HG03432 (cell line): ENCODE results near the gene SLC27A1.
A peak's percentile ranks its signal among the peaks of the same experiment; 100 is the strongest.

Source experiments
- ATAC-seq: cut with Tn5 transposase; IDR thresholded peaks from one replicate; pipeline ENCODE4 v1.9.1; 2021; ENCODE audit warnings: mild to moderate bottlenecking, moderate library complexity; ENCODE audit not compliant: unreplicated experiment

The SLC27A1 gene

DNA sequence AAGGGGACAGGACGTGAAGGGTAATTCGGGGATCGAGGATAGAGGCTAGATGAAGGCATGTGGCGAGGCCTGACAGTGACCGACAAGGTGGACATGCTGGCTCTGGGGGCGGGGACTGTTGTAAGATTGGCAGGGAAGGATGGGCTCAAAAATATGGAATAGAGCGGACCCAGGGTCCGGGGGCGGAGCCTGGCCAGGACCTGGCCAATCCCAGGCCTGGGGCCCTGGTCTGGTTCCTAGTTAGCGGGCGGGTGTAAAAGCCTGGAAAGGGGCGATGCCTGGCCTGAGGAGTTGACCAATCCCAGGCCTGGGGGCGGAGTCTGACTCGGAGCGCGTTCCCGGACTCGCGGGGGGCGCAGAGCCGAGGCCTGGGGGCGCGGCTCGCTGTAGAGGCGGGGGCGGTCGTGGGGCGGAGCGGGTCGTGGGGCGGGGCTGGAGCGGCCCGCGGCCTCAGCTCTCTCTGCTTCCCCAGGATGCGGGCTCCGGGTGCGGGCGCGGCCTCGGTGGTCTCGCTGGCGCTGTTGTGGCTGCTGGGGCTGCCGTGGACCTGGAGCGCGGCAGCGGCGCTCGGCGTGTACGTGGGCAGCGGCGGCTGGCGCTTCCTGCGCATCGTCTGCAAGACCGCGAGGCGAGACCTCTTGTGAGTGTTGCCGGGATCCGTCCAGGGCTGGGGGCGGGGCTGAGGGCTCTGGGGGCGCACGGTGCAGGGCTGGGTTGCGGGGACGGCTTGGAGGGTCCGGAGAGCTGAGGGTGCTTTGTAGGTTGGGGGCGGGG lies at the start of gene SLC27A1:
Gene SLC27A1 (plus strand): TSS at position 457 of the 774 bp plus-strand sequence. CDS start 17 bp downstream, at position 474.
- ATAC-seq = peak; percentile 78

DNA sequence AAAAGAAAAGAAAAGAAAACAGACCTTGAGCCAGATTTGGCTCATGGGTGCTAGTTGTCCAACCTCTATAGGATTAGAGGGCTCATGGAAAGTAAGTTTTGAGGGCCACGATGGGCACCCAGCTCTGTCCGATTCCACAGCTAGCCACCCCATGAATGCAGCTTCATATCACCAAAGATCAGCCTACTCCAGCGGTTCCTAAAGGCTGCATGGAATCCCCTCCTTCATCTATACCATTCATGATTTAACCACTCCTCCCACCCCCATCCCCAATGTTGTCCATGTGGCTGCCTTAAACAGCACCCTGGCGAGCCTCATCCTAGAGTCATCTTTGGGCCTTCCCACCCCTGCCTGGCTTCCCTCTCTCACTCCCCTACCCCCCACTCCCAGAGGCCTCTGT lies 48.4 kb upstream of the SLC27A1 start:
- no peak for ATAC-seq

DNA sequence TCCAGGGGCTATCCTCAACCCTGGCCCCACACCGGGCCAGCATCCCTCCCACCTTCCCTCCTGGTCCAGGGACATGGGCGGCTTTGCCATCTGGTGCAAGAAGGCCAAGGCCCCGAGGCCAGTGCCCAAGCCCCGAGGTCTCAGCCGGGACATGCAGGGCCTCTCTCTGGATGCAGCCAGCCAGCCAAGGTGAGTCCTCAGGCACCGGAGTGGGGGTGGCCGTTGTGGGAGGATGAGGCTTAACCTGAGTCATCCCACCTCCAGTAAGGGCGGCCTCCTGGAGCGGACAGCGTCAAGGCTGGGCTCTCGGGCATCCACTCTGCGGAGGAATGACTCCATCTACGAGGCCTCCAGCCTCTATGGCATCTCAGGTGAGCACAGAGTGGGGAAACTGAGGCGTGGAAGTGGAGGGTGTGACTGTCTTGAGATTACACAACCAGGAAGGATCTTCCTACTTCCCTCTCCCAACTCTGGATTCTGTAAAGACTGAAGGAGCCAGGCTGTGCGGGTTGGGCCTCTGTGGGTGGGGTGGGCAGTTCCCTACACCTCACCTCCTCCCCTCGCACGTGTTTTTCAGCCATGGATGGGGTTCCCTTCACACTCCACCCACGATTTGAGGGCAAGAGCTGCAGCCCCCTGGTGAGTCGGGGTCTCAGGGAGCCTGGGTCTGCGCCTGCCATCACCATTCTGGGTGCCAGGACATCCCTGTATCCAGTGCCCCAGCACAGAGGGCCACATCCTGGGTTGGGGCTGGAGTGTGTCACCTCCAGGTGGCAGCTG lies 46.7 kb upstream of the SLC27A1 start:
- ATAC-seq = no peak

DNA sequence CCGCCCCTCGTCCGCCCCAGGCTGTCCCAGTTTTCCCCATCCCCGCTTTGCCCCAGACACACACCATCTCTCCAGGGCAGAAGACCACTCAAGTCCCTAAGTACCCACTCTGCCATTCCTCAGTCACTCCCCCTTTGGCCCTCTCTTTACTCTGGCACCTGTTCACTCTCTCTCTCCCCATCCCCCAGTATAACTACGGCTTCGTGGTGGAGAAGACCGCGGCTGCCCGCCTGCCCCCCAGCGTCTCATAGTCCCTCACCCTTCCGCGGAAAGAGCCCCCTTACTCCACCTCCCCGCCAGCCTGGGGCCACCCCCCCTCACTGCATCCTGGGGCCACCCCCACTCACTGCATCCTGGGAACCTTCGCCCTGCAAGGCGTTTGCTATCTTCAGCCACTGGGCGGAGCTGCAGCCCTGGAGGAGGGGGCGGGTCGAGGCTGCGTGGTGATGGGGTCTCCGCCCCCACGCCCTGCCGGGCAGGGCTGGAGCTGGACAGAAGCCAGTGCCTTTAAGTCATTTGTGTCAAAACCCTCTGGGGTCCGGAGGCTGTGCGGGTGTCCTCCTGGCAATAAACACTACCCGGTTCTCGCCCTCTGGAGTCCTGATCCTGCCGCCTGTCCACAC lies 45.5 kb upstream of the SLC27A1 start:
- no peak for ATAC-seq

DNA sequence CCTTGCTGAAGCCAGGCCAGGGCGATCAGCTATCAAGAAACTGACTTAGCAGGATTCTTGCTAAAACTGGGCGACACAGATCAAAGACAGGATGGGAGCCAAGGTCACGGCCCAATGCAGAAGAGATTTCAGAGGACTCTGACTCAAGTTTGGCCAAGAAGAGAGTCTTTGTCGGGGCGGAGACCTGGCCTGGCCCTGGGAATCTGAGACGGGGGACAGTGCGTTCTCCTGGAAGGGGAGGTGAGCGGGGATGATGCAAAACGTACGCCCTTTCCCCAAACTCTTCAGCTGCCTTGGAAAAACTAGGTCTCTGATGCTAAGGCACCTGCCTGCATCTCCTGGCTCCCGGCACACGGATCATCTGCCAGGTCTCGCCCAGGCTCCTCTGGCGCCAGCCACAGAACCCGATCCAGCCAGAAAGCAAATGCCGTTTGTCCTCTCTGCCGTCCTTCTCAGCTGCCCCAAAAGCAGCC lies 40.6 kb upstream of the SLC27A1 start:
- no peak for ATAC-seq

DNA sequence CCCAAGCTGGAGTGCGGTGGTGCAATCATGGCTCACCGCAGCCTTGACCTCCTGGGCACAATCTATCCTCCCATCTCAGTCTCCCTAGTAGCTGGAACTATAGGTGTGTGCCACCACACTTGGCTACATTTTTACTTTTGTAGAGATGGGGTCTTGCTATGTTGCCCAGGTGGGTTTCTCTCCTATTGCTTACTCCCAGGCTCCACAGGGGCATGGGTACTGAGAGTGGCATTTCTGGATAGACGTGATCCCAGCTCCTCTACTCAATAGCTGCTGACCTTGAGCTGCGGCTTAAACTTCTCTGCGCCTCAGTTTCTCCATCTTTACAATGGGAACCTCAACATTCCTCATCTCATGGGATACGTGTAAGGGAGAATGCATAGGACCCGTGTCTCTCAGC lies 38.9 kb upstream of the SLC27A1 start:
- no peak for ATAC-seq

DNA sequence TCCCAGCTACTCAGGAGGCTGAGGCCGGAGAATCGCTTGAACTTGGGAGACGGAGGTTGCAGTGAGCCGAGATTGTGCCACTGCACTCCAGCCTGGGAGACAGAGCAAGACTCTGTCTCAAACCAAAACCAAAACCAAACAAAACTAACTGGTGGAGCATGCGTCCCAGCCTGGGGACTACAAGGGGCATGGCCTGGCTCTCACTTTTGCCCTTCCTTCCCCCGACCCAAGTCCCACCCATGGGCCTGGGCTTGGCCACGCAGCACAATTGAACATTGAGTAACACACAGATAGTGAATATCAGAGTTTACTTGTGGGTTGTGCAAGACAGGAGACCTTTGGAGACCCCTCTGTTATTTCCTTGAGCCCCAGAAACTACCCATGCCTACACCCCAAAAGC lies 35.1 kb upstream of the SLC27A1 start:
- no peak for ATAC-seq

DNA sequence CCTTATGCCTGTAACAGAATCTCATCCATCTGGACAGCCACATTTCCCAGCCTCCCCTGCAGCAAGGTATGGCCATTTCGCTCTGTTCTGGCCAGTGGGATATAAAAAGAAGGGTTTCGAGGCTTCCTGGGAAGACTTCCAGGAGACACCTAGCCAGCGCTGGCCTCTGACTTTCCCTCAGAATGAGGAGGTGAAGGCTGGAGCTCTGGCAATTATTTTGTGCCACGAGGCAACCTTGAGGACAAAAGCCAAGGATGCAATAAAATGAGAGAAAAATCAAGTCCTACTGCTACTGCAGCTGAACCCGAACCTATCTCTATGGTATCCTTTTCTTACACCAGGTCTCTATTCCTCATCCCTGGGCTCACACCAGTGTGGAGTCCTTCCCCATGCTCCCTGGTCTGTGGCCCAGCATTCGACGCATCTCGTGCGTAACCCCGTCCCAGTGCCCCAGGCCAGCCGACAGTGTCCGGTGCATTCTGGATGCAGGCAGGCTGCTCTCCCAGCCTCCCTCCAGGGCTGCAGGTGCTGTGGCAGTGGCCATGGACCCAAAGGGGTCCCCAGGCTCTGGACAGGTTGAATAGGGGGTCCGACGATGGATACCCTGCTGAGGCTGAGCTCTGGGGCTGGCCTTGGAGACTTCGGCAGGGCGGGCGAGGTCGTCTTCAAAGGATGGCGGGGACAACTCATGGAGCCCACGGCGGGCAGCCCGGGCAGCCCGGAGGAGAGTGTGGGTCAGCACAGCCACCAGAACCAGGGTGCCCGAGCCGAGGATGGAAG lies 34.0 kb upstream of the SLC27A1 start:
- ATAC-seq = no peak

DNA sequence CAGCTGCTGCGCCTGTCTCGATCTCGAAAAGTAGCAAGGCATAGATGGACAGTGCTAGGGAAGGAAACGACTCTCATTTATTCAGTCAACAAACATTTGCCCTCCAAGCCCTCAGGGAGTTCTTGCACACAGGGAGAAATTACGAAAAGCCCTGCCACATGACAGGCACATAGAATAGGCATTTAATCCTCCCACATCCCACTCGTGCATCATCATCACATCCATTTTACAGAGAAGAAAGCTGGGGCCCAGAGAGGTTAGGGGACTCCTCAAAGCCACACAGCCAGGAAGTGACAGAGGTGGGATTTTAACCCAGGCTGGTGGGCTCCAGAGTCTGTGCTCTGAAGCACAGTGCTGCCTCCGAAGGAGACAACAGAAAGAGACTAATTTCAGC lies 33.5 kb upstream of the SLC27A1 start:
- ATAC-seq = no peak

DNA sequence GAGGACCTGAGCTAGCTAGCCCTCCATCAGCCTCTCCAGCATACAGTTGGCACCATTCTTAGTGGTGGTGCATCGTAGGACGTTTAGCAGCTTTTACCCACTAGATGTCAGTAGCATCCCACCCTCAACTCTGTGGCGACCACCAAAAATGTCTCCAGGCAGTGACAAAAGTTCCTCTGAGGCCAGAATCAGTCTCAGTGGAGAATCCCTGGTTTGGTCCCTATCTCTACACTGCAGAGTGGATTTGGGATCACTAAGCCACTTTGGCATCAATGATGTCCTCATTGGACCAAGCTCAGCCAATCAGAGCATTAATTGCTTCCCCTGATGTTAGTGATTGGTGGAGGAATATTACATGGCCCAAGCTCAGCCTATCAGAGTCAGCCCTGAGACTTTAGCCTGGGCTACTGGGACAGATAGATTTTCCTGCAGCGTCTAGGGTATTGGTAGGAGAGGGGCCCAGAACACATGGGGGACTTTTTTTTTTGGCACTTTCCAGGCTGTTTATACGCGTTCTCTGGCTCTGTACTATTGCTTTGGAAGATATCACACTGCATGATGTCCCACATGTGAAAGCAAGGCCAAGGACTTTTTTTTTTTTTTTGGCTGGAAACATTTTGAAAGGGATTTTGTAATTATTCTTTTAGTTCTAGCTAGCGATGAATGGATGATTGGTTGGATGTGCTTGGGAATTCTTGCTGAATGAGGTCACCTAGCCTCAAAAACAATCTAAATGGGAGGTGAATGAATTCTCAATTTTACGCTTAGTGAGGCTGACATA lies 28.9 kb upstream of the SLC27A1 start:
- ATAC-seq = no peak

DNA sequence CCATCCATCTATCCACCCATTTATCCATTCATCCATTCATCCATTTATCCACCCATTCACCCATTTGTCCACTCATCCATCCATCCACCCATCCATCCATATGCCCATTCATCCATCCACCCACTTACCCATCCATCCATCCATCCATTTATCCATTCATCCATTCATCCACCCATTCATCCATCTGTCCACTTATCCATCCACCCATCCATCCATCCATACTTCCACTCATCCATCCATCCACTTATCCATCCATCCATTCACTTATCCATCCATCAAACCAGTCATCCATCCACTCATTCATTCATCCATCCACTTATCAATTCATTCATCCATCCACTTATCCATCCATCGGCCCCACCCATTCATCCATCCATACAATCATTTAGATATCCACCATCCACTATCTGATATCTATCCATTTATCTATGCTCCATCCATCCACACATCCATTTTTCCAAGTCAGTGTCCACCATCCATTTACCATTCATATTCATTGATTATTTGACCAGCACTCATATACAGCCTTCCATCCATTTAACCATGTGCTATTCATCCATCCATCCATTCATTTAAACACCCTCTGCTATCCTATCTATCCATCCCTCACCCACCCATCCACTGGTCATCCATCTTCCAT lies 24.7 kb upstream of the SLC27A1 start:
- ATAC-seq = no peak

DNA sequence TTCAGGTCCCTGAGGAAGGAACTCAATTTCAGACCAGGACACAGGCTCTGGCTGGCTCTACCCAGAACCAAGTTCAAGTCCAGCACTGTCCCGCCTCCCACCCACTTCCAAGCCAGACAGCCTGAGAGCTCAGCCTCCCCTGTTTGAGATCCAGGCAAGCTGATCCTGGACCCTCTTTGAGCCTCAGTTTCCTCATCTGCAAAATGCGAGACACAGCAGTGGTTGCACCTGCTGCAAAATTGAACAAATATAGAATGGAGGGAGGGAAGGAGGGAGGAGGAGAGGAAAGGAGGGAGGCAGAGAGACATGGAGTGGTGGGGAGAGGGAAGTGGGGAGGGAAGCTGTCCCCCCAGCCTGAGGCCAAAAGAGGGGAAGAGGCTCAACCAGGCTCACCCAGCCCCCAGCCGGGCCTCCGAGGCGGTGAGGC lies 22.6 kb upstream of the SLC27A1 start:
- no peak for ATAC-seq

DNA sequence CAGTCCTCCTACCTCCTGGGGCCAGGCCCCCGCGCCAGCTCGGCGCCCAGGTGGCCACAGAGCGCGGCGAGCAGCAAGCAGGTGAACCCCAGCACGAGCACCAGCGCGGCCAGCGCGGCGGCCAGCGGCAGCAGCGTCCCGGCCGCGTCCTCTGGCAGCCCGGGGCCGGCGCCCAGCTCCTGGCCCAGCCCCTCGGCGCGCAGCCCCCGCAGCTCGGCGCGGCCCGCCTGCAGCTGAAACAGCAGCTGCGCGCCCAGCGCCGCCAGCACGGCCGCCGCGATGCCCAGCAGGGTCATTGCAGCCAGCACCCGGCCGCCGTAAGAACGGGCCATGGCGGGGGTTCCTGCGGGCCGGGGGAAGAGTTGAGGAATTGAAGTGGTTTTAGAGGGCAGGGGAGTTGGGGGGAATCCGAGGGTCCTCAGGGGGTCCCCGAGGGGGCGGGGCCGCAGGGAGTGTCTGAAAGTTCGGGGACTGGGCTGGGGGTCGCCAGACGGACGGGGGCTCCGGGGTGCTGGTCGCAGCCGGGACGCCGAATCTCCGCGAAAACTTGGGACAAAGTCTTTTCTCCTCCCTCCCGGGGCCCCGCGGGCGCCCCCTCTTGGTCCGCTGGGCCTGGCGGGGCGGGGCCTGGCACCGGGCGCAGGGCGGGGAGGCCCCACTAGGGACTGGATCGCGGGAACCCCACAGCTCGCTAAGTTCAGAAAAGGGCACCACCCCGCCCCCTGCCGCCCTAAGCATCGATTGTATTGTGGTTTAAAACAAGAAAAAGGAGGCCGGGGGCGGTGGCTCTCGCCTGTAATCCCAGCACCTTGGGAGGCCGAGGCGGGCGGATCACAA lies 22.0 kb upstream of the SLC27A1 start, which contains the start of gene TMEM221:
Gene TMEM221 (minus strand): TSS at position 538 of the 837 bp plus-strand sequence. CDS start 206 bp downstream, at position 332.
- no peak for ATAC-seq

DNA sequence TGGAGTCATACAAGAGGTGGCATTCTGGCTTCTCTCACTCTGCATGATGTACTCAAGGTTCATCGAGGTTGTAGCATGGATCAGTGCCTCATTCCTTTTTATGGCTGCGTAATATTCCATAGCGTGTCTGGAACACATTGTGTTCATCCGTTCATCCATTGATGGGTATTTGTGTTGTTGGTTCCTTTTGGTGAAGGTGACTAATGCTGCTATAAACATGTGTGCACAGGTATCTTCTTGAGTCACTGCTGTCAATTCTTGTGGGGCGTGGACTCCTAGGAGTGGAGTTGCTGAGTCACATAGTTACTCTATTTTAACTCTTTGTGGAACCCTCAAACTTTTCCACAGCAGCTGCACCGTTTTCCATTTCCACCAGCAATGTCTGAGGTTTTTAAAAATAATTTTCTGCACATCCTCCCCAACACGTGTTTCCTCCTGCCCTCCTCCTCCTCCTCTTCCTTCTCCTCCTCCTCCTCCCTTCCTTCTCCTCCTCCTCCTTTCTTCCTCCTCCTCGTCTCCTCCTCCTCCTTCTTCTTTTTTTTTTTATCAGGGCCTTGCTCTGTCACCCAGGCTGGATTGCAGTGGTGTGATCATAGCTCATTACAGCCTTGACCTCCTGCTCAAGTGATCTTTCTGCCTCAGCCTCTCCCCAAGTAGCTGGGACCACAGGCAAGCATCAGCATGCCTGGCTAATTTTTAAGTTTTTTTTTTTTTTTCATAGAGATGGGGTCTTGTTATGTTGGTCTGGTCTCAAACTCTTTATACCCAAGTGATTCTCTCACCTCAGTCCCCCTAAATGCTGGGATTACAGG lies 19.9 kb upstream of the SLC27A1 start:
- no peak for ATAC-seq

DNA sequence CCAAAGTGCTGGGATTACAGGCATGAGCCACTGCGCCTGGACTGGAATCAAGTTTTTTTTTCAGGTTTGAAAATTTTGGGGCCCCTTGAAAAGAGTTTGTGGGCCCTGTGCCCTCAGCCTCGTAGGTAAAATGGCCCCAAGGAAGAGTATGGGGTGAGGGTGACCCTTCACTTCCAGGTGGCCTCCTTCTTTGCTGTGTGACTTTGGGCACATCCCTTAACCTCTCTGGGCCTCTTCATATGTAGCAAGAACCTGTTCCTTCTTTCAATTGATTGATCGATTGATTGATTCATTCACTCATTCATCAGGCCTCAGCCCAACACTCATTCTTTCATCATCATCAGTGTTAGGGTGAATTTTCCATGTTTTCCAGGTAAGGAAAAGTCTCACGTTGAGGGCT lies 18.5 kb upstream of the SLC27A1 start:
- ATAC-seq = no peak

DNA sequence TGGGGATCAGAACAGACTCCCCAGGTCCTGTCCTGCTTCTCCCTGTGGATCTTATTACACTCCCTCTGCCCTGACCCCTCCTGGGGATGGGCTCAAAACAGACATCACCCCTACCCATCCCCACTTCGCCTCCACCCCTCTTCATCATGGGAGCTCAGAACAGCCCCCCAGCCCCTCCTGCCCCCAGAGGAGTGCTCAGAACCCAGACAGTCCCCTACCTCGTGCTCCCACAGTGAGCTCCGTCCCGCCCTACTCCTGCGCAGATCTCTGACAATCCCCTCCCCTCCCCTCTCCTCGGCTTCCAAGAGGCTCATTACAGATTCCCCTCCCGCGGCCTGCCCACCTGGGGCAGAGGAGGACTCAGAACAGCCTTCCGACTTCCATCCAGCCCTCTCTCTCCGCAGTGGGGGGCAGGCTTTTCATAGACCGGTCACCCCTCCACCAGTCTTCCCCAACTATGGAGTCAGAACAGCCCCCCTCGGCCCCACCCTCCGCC lies 15.7 kb upstream of the SLC27A1 start:
- ATAC-seq = no peak

DNA sequence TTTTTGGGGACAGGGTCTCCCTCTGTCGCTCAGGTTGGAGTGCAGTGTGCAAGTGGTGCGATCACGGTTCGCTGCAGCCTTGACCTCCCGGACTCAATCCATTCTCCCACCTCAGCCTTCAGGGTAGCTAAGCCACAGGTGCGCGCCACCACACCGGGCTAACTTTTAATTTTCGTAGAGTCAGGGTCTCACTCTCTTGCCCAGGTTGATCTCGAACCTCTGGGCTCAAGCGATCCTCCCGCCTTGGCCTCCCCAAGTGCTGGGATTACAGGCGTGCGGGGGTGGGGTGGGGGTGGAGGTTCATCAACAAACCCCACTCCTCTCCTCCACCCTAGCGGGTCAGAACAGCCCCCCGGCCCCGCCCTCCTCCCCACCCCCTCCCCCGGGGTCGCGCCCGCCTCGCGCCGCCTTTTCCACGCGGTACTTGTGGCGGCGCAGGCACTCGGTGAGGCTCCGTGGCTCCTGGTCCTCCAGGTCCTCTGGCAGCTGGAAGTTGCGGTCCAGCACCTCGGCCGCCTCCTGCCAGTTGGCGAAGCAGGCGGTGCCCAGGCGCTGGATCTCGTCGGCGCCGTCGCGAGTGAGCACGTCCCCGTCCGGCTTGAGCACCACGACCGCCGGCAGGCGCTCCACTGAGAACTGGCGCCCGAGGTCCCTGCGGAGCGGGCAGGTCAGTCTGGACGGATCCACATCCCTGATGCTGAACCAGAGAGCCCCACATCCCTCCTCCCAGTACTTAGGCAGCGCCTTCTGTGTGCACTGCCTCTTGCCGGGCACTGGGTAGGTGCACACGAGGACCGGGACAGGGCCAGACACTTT lies 14.8 kb upstream of the SLC27A1 start:
- no peak for ATAC-seq
